HepG2 (cell line): Measurements from ENCODE around the gene RAB2B. TPM values are rescaled to one million over a fixed set of nuclear protein-coding genes. Genes with fewer than 3 reads are reported as not detected.
A peak's percentile ranks its signal among the peaks of the same experiment; 100 is the strongest.

ENCODE experiments used
- ARID2 ChIP-seq: sonication (generic); formaldehyde crosslinking; IDR thresholded peaks from 2 replicates; pipeline ENCODE4 v1.8.1; 2022; ENCODE audit warnings: mild to moderate bottlenecking, missing genetic modification reagents, borderline replicate concordance
- CENPT ChIP-seq: sonication (generic); formaldehyde crosslinking; IDR thresholded peaks from 2 replicates; pipeline ENCODE4 v1.8.0; 2022; ENCODE audit warnings: low read depth, mild to moderate bottlenecking, moderate library complexity, missing genetic modification reagents
- E2F2 ChIP-seq: sonication (generic); formaldehyde crosslinking; IDR thresholded peaks from 2 replicates; pipeline ENCODE4 v1.4.0; 2020; ENCODE audit warnings: missing genetic modification reagents, borderline replicate concordance
- FOSL1 ChIP-seq: sonication (generic); formaldehyde crosslinking; IDR thresholded peaks from 2 replicates; pipeline ENCODE4 v1.9.0; 2021; ENCODE audit warnings: missing genetic modification reagents, borderline replicate concordance
- FOSL2 ChIP-seq: sonication (generic); formaldehyde crosslinking; IDR thresholded peaks from 2 replicates; pipeline ENCODE4 v1.4.0; 2020; ENCODE audit warnings: missing genetic modification reagents
- HMG20A ChIP-seq: IDR thresholded peaks from 2 replicates; pipeline ENCODE4 v1.6.1; 2016; ENCODE audit warnings: borderline replicate concordance
- HNF4G ChIP-seq, 2 experiments: sonication (generic) in 1 of 2; formaldehyde crosslinking in 1 of 2; IDR thresholded peaks; 2 replicates each; pipeline versions ENCODE4 v1.4.0 to v1.6.1; 2011 to 2020; ENCODE audit warnings: borderline replicate concordance in 2 of 2, low read depth in 2 of 2, mild to moderate bottlenecking in 2 of 2, low read length in 1 of 2, missing genetic modification reagents in 1 of 2, moderate library complexity in 1 of 2
- KAT7 ChIP-seq: IDR thresholded peaks from 2 replicates; pipeline ENCODE4 v1.6.1; 2018; ENCODE audit warnings: borderline replicate concordance, missing compliant biosample characterization
- NCOA2 ChIP-seq: sonication (generic); formaldehyde crosslinking; IDR thresholded peaks from 2 replicates; pipeline ENCODE4 v1.8.0; 2022; ENCODE audit warnings: inconsistent platforms
- NR2F2 ChIP-seq: IDR thresholded peaks from 2 replicates; pipeline ENCODE4 v1.6.1; 2012; ENCODE audit warnings: low read depth, inconsistent platforms, borderline replicate concordance
- PATZ1 ChIP-seq: sonication (generic); formaldehyde crosslinking; IDR thresholded peaks from 2 replicates; pipeline ENCODE4 v1.4.0; 2020; ENCODE audit warnings: missing genetic modification reagents
- POGZ ChIP-seq: sonication (generic); formaldehyde crosslinking; IDR thresholded peaks from 2 replicates; pipeline ENCODE4 v1.4.0; 2020; ENCODE audit warnings: mild to moderate bottlenecking, missing genetic modification reagents
- PTBP1 ChIP-seq: fragments of 200-400 bp; formaldehyde crosslinking; IDR thresholded peaks from 2 replicates; pipeline ENCODE4 v1.6.1; 2018; ENCODE audit warnings: low read length, low read depth; ENCODE audit not compliant: poor library complexity, severe bottlenecking
- TEAD2 ChIP-seq: sonication (generic); formaldehyde crosslinking; IDR thresholded peaks from 2 replicates; pipeline ENCODE4 v1.9.0; 2021; ENCODE audit warnings: missing genetic modification reagents
- ZNF44 ChIP-seq: sonication (generic); formaldehyde crosslinking; IDR thresholded peaks from 2 replicates; pipeline ENCODE4 v1.5.1; 2020; ENCODE audit warnings: mild to moderate bottlenecking, missing genetic modification reagents
- ZNF572 ChIP-seq: sonication (generic); formaldehyde crosslinking; IDR thresholded peaks from 2 replicates; pipeline ENCODE4 v1.5.1; 2020; ENCODE audit warnings: mild to moderate bottlenecking, missing genetic modification reagents
- ZNF674 ChIP-seq: sonication (generic); formaldehyde crosslinking; IDR thresholded peaks from 2 replicates; pipeline ENCODE4 v1.5.0; 2020; ENCODE audit warnings: low read depth, mild to moderate bottlenecking, missing genetic modification reagents
- polyA plus RNA-seq, 8 experiments: library from polyadenylated mRNA; depleted of rRNA in 3 of 8; stranded (reverse) in 7 of 8; unstranded in 1 of 8; fragments of >200 nt; fragmentation: Illumina TruSeq in 4 of 8; extraction: Trizol in 4 of 8; gene quantifications; 2 replicates each; pipeline versions ENCODE4 v1.2.1 to v1.2.3, GENCODE V29; 2011 to 2016; ENCODE audit warnings: low read depth in 4 of 8, missing spikeins in 1 of 8, mixed read lengths in 1 of 8; ENCODE audit not compliant: insufficient read depth in 1 of 8
- total RNA-seq, 5 experiments: library from RNA; depleted of rRNA; stranded (reverse); fragments of >200 nt; fragmentation: Illumina TruSeq; extraction: Trizol; gene quantifications; 2 replicates each; pipeline ENCODE4 v1.2.3, GENCODE V29; 2016; ENCODE audit warnings: low read depth in 1 of 5
- TF ChIP-seq, protein P1 (sequence below): sonication (generic); formaldehyde crosslinking; IDR thresholded peaks from 2 replicates; pipeline ENCODE4 v1.5.0; 2020; ENCODE audit warnings: mild to moderate bottlenecking, missing genetic modification reagents, borderline replicate concordance
- TF ChIP-seq, protein P2 (sequence below): sonication (generic); formaldehyde crosslinking; IDR thresholded peaks from 2 replicates; pipeline ENCODE4 v1.4.0; 2020; ENCODE audit warnings: mild to moderate bottlenecking, missing genetic modification reagents

The RAB2B gene
- total and polyA plus RNA-seq, 2 of the 13 experiments (the other 11 are each of a cell fraction or from before 2014, with no cell fraction given): 36.0 to 60.6 TPM

GRCh38 chr14:21510735-21511657, 34.2 kb upstream of the RAB2B start, which contains the start of gene METTL3 (continued):
- TF ChIP-seq, protein P1, sequence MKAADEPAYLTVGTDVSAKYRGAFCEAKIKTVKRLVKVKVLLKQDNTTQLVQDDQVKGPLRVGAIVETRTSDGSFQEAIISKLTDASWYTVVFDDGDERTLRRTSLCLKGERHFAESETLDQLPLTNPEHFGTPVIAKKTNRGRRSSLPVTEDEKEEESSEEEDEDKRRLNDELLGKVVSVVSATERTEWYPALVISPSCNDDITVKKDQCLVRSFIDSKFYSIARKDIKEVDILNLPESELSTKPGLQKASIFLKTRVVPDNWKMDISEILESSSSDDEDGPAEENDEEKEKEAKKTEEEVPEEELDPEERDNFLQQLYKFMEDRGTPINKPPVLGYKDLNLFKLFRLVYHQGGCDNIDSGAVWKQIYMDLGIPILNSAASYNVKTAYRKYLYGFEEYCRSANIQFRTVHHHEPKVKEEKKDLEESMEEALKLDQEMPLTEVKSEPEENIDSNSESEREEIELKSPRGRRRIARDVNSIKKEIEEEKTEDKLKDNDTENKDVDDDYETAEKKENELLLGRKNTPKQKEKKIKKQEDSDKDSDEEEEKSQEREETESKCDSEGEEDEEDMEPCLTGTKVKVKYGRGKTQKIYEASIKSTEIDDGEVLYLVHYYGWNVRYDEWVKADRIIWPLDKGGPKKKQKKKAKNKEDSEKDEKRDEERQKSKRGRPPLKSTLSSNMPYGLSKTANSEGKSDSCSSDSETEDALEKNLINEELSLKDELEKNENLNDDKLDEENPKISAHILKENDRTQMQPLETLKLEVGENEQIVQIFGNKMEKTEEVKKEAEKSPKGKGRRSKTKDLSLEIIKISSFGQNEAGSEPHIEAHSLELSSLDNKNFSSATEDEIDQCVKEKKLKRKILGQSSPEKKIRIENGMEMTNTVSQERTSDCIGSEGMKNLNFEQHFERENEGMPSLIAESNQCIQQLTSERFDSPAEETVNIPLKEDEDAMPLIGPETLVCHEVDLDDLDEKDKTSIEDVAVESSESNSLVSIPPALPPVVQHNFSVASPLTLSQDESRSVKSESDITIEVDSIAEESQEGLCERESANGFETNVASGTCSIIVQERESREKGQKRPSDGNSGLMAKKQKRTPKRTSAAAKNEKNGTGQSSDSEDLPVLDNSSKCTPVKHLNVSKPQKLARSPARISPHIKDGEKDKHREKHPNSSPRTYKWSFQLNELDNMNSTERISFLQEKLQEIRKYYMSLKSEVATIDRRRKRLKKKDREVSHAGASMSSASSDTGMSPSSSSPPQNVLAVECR (CRISPR knock-in tag): peak; percentile 99
- TF ChIP-seq KAT7 (peak; percentile 97), ZNF572 (CRISPR knock-in tag) (peak; percentile 61; the same call in 1 of the 2 replicates), ARID2 (CRISPR knock-in tag) (peak; percentile 92; the same call in 1 of the 2 replicates), CENPT (CRISPR knock-in tag) (peak; percentile 86; the same call in 1 of the 2 replicates), PTBP1 (no peak), NCOA2 (peak; percentile 55), FOSL2 (CRISPR knock-in tag) (peak; percentile 82), NR2F2 (peak; percentile 35; the same call in 1 of the 2 replicates), TEAD2 (CRISPR knock-in tag) (peak; percentile 90; the same call in 1 of the 2 replicates), PATZ1 (CRISPR knock-in tag) (peak; percentile 58), ZNF674 (CRISPR knock-in tag) (peak; percentile 93; the same call in 1 of the 2 replicates), ZNF44 (CRISPR knock-in tag) (peak; percentile 92; the same call in 1 of the 2 replicates), FOSL1 (CRISPR knock-in tag) (no peak), HMG20A (CRISPR knock-in tag) (peak; percentile 57), POGZ (CRISPR knock-in tag) (peak; percentile 94), HNF4G (IDR thresholded peaks at IDR 0.05; ENCODE audit: borderline replicate concordance, low read depth, low read length) (no peak), HNF4G (CRISPR knock-in tag; IDR thresholded peaks at IDR 0.05; ENCODE audit: borderline replicate concordance, low read depth) (0 out of 2 replicates have a peak, but pooled peaks have one; percentile 38), E2F2 (peak; percentile 23; the same call in 1 of the 2 replicates)
- TF ChIP-seq, protein P2, sequence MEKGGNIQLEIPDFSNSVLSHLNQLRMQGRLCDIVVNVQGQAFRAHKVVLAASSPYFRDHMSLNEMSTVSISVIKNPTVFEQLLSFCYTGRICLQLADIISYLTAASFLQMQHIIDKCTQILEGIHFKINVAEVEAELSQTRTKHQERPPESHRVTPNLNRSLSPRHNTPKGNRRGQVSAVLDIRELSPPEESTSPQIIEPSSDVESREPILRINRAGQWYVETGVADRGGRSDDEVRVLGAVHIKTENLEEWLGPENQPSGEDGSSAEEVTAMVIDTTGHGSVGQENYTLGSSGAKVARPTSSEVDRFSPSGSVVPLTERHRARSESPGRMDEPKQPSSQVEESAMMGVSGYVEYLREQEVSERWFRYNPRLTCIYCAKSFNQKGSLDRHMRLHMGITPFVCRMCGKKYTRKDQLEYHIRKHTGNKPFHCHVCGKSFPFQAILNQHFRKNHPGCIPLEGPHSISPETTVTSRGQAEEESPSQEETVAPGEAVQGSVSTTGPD (CRISPR knock-in tag): peak; percentile 78; the same call in 1 of the 2 replicates
